Nephron progenitor cell (in vitro differentiated cells): ENCODE results near the gene SLC6A20.
"Not testable (repeated sequence)": the region's sequence is repeated elsewhere in the genome, so short reads cannot be mapped to it uniquely, and the experiment has no call there.

Experiments used
- DNase-seq: peaks from one replicate; pipeline ENCODE4 v3.0.0; 2021
- H3K27ac Mint-ChIP-seq: 2 replicates; pipeline ENCODE4 v1.8.0; 2021; ENCODE audit warnings: mild to moderate bottlenecking, moderate library complexity, mixed read lengths
- H3K27me3 Mint-ChIP-seq: 2 replicates; pipeline ENCODE4 v1.8.0; 2021; ENCODE audit warnings: mild to moderate bottlenecking, low read depth, mixed read lengths; ENCODE audit not compliant: poor library complexity
- H3K36me3 Mint-ChIP-seq: 2 replicates; pipeline ENCODE4 v1.8.0; 2021; ENCODE audit warnings: low read depth, mixed read lengths
- H3K4me1 Mint-ChIP-seq: 2 replicates; pipeline ENCODE4 v1.8.0; 2021; ENCODE audit warnings: mixed read lengths
- H3K4me3 Mint-ChIP-seq: 2 replicates; pipeline ENCODE4 v1.8.0; 2021; ENCODE audit warnings: mild to moderate bottlenecking, moderate library complexity, mixed read lengths
- H3K9me3 Mint-ChIP-seq: 2 replicates; pipeline ENCODE4 v1.8.0; 2021; ENCODE audit warnings: mild to moderate bottlenecking, moderate library complexity, mixed read lengths
- TF ChIP-seq, protein P1 (sequence below): fragments of 200-600 bp; sonication (generic); IDR thresholded peaks from 2 replicates; pipeline ENCODE4 v1.5.0; 2021; ENCODE audit warnings: antibody characterized with exemption

SLC6A20 gene

DNA sequence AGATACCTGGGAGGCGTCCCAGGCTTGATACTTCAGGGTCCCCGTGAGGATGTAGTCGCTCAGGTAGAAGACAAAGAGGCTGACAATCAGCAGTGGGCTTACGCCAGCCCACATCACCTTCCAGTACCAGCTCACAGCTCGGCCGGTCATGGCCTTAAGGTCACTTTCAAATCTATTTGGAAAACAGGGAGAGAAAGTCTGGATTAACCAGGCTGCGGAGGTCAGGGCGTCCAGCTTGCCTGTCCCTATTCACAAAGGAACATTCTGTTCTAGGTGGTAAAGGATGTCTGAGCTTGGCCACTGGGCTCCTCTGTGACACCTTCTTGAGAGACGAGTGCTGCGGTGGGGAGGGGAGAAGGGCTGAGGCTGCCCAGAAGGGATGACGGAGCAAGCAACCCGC, 36.5 kb downstream of the SLC6A20 start:
- TF ChIP-seq, protein P1, sequence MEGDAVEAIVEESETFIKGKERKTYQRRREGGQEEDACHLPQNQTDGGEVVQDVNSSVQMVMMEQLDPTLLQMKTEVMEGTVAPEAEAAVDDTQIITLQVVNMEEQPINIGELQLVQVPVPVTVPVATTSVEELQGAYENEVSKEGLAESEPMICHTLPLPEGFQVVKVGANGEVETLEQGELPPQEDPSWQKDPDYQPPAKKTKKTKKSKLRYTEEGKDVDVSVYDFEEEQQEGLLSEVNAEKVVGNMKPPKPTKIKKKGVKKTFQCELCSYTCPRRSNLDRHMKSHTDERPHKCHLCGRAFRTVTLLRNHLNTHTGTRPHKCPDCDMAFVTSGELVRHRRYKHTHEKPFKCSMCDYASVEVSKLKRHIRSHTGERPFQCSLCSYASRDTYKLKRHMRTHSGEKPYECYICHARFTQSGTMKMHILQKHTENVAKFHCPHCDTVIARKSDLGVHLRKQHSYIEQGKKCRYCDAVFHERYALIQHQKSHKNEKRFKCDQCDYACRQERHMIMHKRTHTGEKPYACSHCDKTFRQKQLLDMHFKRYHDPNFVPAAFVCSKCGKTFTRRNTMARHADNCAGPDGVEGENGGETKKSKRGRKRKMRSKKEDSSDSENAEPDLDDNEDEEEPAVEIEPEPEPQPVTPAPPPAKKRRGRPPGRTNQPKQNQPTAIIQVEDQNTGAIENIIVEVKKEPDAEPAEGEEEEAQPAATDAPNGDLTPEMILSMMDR, result no peak
- Mint-ChIP-seq H3K27ac (no peak overlapping the region), H3K4me3 (no peak overlapping the region), H3K9me3 (no peaks in the 10 kb centered on the region), H3K4me1 (peaks cover 6% of the 10 kb centered on the region), H3K36me3 (no peaks in the 10 kb centered on the region), H3K27me3 (peaks cover 6% of the 10 kb centered on the region)
- DNase-seq, result no peak

DNA sequence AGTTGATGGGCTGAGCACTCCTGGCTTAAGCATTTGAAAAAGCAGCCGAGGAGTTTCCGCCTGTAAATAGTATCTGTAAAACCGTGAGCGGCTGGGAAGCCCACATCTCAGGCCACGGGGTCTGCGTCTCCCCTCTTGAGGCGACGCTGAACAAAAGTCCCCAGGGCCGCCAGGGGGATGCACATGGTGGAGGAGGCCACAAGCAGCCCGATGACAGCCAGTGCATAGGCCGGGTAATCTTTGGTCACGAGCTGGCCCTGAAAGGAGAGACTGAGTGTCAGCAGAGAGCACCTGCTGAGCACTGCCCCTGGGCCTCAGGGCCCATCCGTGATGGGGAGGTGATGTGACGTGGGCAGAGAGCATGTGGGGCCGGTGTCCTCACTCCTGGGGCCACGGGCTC, 37.5 kb downstream of the SLC6A20 start:
- no peaks in the 10 kb centered on the region for H3K9me3 Mint-ChIP-seq
- peaks cover 6% of the 10 kb centered on the region for H3K4me1 Mint-ChIP-seq
- no peak overlapping the region for H3K4me3 Mint-ChIP-seq
- no peak for DNase-seq
- TF ChIP-seq, protein P1, result no peak
- peaks cover 6% of the 10 kb centered on the region for H3K27me3 Mint-ChIP-seq
- H3K36me3 Mint-ChIP-seq, result no peaks in the 10 kb centered on the region
- no peak overlapping the region for H3K27ac Mint-ChIP-seq

DNA sequence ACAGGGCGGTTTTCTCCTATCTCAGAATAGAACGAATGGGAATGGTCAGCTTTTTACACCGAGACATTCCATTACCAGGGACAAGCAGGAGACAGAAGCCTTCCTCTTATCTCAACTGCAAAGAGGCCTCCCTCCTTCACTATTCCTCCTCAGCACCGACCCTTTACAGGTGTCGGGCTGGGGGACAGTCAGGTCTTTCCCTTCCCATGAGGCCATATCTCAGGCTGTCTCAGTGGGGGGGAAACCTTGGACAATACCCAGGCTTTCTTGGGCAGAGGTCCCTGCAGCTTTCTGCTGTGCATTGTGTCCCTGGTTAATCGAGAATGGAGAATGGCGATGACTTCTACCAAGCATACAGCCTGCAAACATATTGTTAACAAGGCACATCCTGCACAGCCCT, 39.2 kb downstream of the SLC6A20 start:
- not testable (repeated sequence) for H3K4me1 Mint-ChIP-seq, H3K9me3 Mint-ChIP-seq, DNase-seq, H3K36me3 Mint-ChIP-seq, H3K27me3 Mint-ChIP-seq, H3K4me3 Mint-ChIP-seq, H3K27ac Mint-ChIP-seq

DNA sequence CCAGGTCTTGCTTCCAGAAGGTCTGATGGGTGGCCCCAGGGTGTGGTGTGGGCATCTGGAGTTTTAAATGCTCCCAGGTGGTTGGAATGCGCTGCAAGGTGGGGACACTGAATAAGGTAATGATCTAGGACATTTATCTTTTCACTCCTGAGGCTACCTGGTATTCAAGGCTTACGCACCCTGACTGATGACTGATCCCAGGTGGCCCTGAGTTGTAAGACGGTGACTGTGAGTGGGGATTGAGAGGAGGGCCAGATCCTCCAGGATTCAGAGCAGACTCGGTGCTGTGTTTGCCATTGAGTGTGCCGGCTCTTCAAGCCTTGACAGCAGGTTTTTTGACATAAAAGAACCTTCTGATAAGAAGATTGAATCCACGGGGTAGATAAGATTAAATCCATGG, 40.3 kb downstream of the SLC6A20 start:
- H3K27ac Mint-ChIP-seq, result no peak overlapping the region
- no peaks in the 10 kb centered on the region for H3K36me3 Mint-ChIP-seq
- no peak overlapping the region for H3K4me3 Mint-ChIP-seq
- H3K27me3 Mint-ChIP-seq, result peaks cover 6% of the 10 kb centered on the region
- no peak for DNase-seq
- no peaks in the 10 kb centered on the region for H3K4me1 Mint-ChIP-seq
- no peaks in the 10 kb centered on the region for H3K9me3 Mint-ChIP-seq
- TF ChIP-seq, protein P1, result no peak

DNA sequence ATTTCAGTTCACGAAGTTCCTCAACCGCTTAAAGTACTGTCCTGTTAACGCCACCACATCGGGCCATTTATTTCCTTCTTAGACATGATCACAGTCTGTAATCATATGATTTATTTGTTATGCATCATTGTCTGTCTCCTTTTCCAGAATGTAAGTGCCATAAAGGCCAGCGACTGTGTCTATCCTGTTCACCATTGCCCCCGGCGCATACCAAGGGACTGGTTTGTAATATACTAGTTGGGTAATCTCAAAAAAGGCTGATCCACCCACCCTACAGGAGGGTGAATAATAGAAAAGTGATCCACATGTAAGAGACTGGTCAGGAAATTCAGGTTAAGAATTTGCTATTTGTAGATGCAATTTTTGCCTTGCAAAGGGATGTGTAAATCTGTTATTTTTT, 41.9 kb downstream of the SLC6A20 start:
- Mint-ChIP-seq H3K36me3 (no peaks in the 10 kb centered on the region), H3K4me1 (no peaks in the 10 kb centered on the region), H3K27ac (no peak overlapping the region), H3K9me3 (no peaks in the 10 kb centered on the region), H3K4me3 (no peak overlapping the region), H3K27me3 (no peaks in the 10 kb centered on the region)
- TF ChIP-seq, protein P1, result no peak
- no peak for DNase-seq

DNA sequence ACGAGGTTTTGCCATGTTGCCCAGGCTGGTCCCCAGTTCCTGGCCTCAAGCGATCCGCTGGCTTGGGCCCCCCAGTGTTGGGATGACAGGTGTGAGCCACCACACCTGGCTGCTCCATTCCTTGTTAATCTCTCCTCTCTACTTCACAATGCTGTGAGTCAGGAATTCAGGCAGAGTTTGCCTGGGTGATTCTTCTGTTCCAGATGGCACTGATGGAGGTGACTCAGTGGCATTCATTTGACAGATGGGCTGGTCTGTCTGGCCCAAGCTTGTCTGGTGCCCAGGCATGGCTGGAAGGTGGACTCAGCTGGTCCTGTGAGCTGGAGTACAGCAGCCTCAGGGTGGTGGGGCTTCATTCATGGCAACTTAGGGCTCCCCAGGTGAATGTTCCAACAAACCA, 43.2 kb downstream of the SLC6A20 start:
- TF ChIP-seq, protein P1, result no peak
- DNase-seq, result no peak
- H3K27me3 Mint-ChIP-seq, result no peaks in the 10 kb centered on the region
- H3K27ac Mint-ChIP-seq, result no peak overlapping the region
- H3K9me3 Mint-ChIP-seq, result no peaks in the 10 kb centered on the region
- H3K36me3 Mint-ChIP-seq, result peaks cover 6% of the 10 kb centered on the region
- H3K4me3 Mint-ChIP-seq, result no peak overlapping the region
- peaks cover 3% of the 10 kb centered on the region for H3K4me1 Mint-ChIP-seq
